SK-N-SH (cell line): ENCODE data around the gene PREB.

Experiments used
- YY1 ChIP-seq: IDR thresholded peaks from 2 replicates; pipeline ENCODE4 v1.4.0; 2012; ENCODE audit warnings: low read depth, mild to moderate bottlenecking
- TF ChIP-seq, protein P1 (sequence below): fragments of 200-600 bp; sonication (generic); IDR thresholded peaks from 2 replicates; pipeline ENCODE4 v1.6.1; 2017; ENCODE audit warnings: antibody characterized with exemption, mild to moderate bottlenecking, moderate library complexity
- TF ChIP-seq, protein P2 (sequence below): IDR thresholded peaks from 2 replicates; pipeline ENCODE4; 2012

DNA sequence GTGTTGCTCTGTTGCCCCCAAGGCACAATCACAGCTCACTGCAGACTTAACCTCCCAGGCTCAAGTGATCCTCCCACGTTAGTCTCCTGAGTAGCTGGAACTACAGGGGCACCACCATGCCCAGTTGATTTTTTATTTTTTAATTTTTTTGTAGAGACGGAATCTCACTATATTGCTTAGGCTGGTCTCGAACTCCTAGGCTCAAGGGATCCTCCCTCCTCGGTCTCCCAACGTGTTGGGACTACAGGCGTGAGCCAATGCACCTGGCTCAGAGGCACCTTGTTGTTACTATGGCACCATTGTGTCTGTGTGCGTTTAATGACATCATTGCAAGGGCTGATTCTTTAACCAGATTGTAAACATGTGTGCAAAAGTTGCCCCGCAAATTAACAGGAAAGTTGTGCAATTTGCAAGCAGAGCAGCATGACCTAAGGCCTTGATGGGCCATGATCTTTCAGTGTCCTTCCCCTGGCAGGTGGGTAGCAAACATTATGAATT, 37.0 kb upstream of the PREB start:
- TF ChIP-seq, protein P1, sequence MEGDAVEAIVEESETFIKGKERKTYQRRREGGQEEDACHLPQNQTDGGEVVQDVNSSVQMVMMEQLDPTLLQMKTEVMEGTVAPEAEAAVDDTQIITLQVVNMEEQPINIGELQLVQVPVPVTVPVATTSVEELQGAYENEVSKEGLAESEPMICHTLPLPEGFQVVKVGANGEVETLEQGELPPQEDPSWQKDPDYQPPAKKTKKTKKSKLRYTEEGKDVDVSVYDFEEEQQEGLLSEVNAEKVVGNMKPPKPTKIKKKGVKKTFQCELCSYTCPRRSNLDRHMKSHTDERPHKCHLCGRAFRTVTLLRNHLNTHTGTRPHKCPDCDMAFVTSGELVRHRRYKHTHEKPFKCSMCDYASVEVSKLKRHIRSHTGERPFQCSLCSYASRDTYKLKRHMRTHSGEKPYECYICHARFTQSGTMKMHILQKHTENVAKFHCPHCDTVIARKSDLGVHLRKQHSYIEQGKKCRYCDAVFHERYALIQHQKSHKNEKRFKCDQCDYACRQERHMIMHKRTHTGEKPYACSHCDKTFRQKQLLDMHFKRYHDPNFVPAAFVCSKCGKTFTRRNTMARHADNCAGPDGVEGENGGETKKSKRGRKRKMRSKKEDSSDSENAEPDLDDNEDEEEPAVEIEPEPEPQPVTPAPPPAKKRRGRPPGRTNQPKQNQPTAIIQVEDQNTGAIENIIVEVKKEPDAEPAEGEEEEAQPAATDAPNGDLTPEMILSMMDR: no peak
- TF ChIP-seq, protein P2, sequence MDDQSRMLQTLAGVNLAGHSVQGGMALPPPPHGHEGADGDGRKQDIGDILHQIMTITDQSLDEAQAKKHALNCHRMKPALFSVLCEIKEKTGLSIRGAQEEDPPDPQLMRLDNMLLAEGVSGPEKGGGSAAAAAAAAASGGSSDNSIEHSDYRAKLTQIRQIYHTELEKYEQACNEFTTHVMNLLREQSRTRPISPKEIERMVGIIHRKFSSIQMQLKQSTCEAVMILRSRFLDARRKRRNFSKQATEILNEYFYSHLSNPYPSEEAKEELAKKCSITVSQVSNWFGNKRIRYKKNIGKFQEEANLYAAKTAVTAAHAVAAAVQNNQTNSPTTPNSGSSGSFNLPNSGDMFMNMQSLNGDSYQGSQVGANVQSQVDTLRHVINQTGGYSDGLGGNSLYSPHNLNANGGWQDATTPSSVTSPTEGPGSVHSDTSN: no peak
- no peak for TF ChIP-seq YY1
